OCI-LY7 (cell line): ENCODE results near the gene MACROD2. TPM values are rescaled to one million over a fixed set of nuclear protein-coding genes. Genes with fewer than 3 reads are reported as not detected.

Source experiments
- BruUV-seq: library from RNA; stranded (reverse); fragments of 400-500 nt; replicated peaks from 2 replicates; lab custom pipeline; 2021; lab: Mats Ljungman, UMichigan
- CTCF ChIA-PET: fragments of 300-600 bp; sonication (Branson Sonifier 250); formaldehyde crosslinking; loops from one replicate; lab custom pipeline; 2022; ENCODE audit warnings: antibody characterized with exemption; ENCODE audit not compliant: unreplicated experiment; lab: Charles Lee
- POLR2A ChIA-PET: fragments of 300-600 bp; sonication (Branson Sonifier 250); formaldehyde crosslinking; loops from one replicate; lab custom pipeline; 2022; ENCODE audit warnings: antibody characterized with exemption; lab: Charles Lee
- DNase-seq: peaks from one replicate; pipeline ENCODE4 v3.0.0-alpha.2; 2015; ENCODE audit warnings: low spot score
- H2AFZ ChIP-seq: fragments of 200-600 bp; sonication (generic), shearing (Covaris generic); 2 replicates; pipeline ENCODE4 v1.6.1; 2014; ENCODE audit warnings: mild to moderate bottlenecking, antibody characterized with exemption, low read length, moderate library complexity
- H3K27ac ChIP-seq: fragments of 200-600 bp; sonication (generic); 2 replicates; pipeline ENCODE4 v1.5.1; 2014; ENCODE audit warnings: mixed run types, low read depth, mild to moderate bottlenecking, moderate library complexity, low read length, inconsistent platforms; ENCODE audit not compliant: poor library complexity, severe bottlenecking
- H3K36me3 ChIP-seq: fragments of 200-600 bp; sonication (generic); 2 replicates; pipeline ENCODE4 v1.6.1; 2014; ENCODE audit warnings: mild to moderate bottlenecking, antibody characterized with exemption, low read length, moderate library complexity, mixed read lengths; ENCODE audit not compliant: insufficient read depth
- H3K4me1 ChIP-seq: fragments of 200-600 bp; sonication (generic); 2 replicates; pipeline ENCODE4 v1.5.1; 2014; ENCODE audit warnings: mild to moderate bottlenecking, low read length; ENCODE audit not compliant: insufficient read depth, poor library complexity, severe bottlenecking
- H3K4me2 ChIP-seq: fragments of 200-600 bp; sonication (generic); 2 replicates; pipeline ENCODE4 v1.6.1; 2014; ENCODE audit warnings: mild to moderate bottlenecking, low read length
- H3K4me3 ChIP-seq: fragments of 200-600 bp; sonication (generic); 2 replicates; pipeline ENCODE4 v1.5.1; 2014; ENCODE audit warnings: mild to moderate bottlenecking, low read depth, low read length; ENCODE audit not compliant: poor library complexity, severe bottlenecking
- H3K79me2 ChIP-seq: fragments of 200-600 bp; sonication (generic); 2 replicates; pipeline ENCODE4 v1.6.1; 2016; ENCODE audit warnings: low read depth, mild to moderate bottlenecking, low read length, moderate library complexity, mixed read lengths; ENCODE audit not compliant: insufficient read depth
- H3K9me2 ChIP-seq: fragments of 200-600 bp; sonication (generic); 2 replicates; pipeline ENCODE4 v1.6.1; 2016; ENCODE audit warnings: mild to moderate bottlenecking, low read length, mixed read lengths; ENCODE audit not compliant: insufficient read depth
- H3K9me3 ChIP-seq: fragments of 200-600 bp; sonication (generic); 2 replicates; pipeline ENCODE4 v1.6.1; 2014; ENCODE audit warnings: mild to moderate bottlenecking, mixed run types, low read length, mixed read lengths
- H4K20me1 ChIP-seq: fragments of 200-600 bp; sonication (generic); 2 replicates; pipeline ENCODE4 v1.6.1; 2014; ENCODE audit warnings: mild to moderate bottlenecking, antibody characterized with exemption, low read length, moderate library complexity, mixed read lengths; ENCODE audit not compliant: insufficient read depth
- CTCF ChIP-seq: fragments of 200-600 bp; sonication (generic); conservative IDR thresholded peaks from 2 replicates; pipeline ENCODE4 v1.5.1; 2014; ENCODE audit warnings: mild to moderate bottlenecking, antibody characterized with exemption, low read length, moderate library complexity, mixed read lengths
- EZH2phosphoT487 ChIP-seq: fragments of 200-600 bp; sonication (generic); IDR thresholded peaks from 2 replicates; pipeline ENCODE4 v1.6.1; 2018; ENCODE audit warnings: low read depth, borderline replicate concordance, mild to moderate bottlenecking, mixed run types, antibody characterized with exemption, low read length, moderate library complexity, mixed read lengths
- intact Hi-C: fragments of 100-400 bp; cut with micrococcal nuclease; formaldehyde crosslinking; loops from one replicate; pipeline ENCODE4 v1.10.0; 2022; ENCODE audit not compliant: unreplicated experiment
- total RNA-seq, 2 experiments: library from RNA; depleted of rRNA in 1 of 2; stranded (reverse); fragments of >200 nt in 1 of 2; shearing (Covaris generic) in 1 of 2; gene quantifications; 2 replicates each; pipeline ENCODE4 v1.2.3, GENCODE V29; 2014 to 2022

Gene MACROD2
- total RNA-seq, 2 experiments from 2014 or later: 0.09 to 4.5 TPM

- no peaks in the 10 kb centered on the region; the same call in 1 of the 2 replicates for H3K79me2 ChIP-seq
- no peaks in the 10 kb centered on the region for H3K9me2 ChIP-seq
- TF ChIP-seq CTCF (no peak), EZH2phosphoT487 (no peak)
- H3K36me3 ChIP-seq: no peaks in the 10 kb centered on the region
- H3K27ac ChIP-seq: no peak overlapping the region
- H4K20me1 ChIP-seq: no peaks in the 10 kb centered on the region
- ChIA-PET CTCF (no interaction called here), POLR2A (no interaction called here)
- no peak overlapping the region for H3K4me2 ChIP-seq
- intact Hi-C loops: no loop called here
- H3K4me3 ChIP-seq: no peak overlapping the region
- BruUV-seq: no TSS peak
- DNase-seq: no peak
- no peaks in the 10 kb centered on the region for H3K4me1 ChIP-seq
- H2AFZ ChIP-seq: no peak overlapping the region
- H3K9me3 ChIP-seq: no peaks in the 10 kb centered on the region
Observed at GRCh38 chr20:14727485-14728150, 732.3 kb downstream of the MACROD2 start.

- Histone ChIP-seq H3K27ac (no peak overlapping the region), H3K9me3 (no peaks in the 10 kb centered on the region), H3K4me3 (no peak overlapping the region), H2AFZ (no peak overlapping the region), H3K36me3 (no peaks in the 10 kb centered on the region), H3K4me1 (no peaks in the 10 kb centered on the region), H4K20me1 (no peaks in the 10 kb centered on the region), H3K4me2 (no peak overlapping the region), H3K9me2 (no peaks in the 10 kb centered on the region), H3K79me2 (no peaks in the 10 kb centered on the region; the same call in 1 of the 2 replicates)
- no TSS peak for BruUV-seq
- POLR2A ChIA-PET: no interaction called here
- TF ChIP-seq EZH2phosphoT487 (no peak), CTCF (no peak)
- CTCF ChIA-PET: no interaction called here
- intact Hi-C loops: no loop called here
- no peak for DNase-seq
Observed at GRCh38 chr20:14729390-14729789, 734.1 kb downstream of the MACROD2 start.

GRCh38 chr20:14732343-14732742 lies 737.0 kb downstream of the MACROD2 start:
- Histone ChIP-seq H3K9me2 (no peaks in the 10 kb centered on the region), H4K20me1 (no peaks in the 10 kb centered on the region), H2AFZ (no peak overlapping the region), H3K4me2 (no peak overlapping the region), H3K36me3 (no peaks in the 10 kb centered on the region), H3K4me3 (no peak overlapping the region), H3K9me3 (no peaks in the 10 kb centered on the region), H3K27ac (no peak overlapping the region), H3K4me1 (no peaks in the 10 kb centered on the region), H3K79me2 (no peaks in the 10 kb centered on the region; the same call in 1 of the 2 replicates)
- intact Hi-C loops: loop anchor here (10.0 kb wide), 1 partner anchor 52 kb away; no protein-coding TSS in a partner anchor
- BruUV-seq: no TSS peak
- DNase-seq: no peak
- ChIA-PET CTCF (no interaction called here), POLR2A (no interaction called here)
- TF ChIP-seq CTCF (no peak), EZH2phosphoT487 (no peak)
